Stimulated activated CD8-positive, alpha-beta memory T cell treated with anti-CD3 and anti-CD28 coated beads, Interleukin-2, amount 100 ng/mL, for 1 hour (primary cell): Measurements from ENCODE around the gene MYBPH.

ENCODE experiments used
- DNase-seq, 2 donors: peaks; one replicate each; pipeline ENCODE4 v3.0.0-alpha.2; 2020; ENCODE audit warnings: low read depth in 2 of 2

MYBPH gene

GRCh38 chr1:203178821-203179666, 3.4 kb upstream of the MYBPH start:
- DNase-seq = no peak

DNA sequence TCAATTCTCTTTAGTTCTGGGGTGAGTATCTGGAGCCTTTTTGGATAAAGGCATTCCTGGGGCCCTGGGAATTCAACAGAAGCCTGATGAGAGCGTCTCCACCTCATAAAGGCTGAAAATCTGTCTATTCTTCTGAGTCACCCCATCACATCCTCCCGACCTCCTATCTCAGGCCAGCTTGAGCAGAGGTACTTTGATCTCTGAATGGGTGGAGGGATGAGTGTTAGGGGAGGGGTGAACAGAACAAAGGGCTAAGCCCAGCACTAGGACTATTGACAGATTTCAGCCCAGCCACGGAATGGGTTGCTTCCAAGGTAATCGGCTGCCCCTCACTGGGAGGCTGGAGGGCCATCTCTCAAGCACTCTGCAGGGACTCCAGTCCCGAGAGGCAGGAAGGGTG, 2.5 kb upstream of the MYBPH start:
- DNase-seq = no peak

DNA sequence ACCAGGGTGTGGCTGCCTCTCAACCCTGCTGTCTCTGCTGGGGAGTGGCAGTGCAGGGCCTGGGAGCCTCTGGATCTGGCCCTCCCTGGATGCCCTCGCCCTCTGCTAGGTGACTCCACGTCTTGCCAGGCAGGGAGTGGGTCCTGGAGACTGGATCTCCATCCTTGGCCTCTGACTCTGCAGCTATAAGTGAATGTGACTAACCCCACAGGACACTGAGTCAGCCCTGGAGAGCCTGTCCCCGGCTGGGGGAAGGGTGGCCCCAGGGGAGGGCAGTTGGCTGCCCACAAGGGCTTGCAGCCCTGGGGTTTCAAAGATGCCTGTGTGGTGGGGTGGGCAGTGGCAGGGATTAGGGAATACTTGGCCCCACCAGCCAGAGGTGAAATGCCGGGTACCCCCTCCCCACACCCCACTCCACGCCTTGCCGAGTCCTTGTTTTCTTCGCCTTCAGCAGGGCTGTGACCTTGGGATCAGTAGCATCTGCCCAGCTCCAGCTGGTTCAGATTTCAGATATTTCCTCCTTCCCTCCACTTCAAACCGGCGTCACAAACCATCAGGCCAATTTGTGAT, 1.9 kb upstream of the MYBPH start:
- DNase-seq = no peak

DNA sequence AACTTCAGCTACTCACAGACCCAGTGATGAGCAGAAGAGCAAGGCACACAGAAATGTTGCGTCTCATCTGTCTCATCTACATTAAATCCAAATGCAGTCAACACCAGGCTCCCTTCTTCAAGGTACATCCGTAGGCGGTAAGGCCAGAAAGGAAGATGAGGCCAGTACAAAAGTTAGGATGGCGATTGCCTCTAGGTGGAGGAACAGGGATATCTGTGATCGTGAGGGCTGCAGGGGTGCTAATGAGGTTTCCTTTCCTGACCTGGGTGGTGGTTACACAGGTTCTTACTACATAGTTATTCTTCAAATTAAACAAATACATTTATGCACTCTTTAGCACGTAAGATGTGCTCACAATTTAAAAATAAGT, 1.4 kb upstream of the MYBPH start:
- DNase-seq = no peak

DNA sequence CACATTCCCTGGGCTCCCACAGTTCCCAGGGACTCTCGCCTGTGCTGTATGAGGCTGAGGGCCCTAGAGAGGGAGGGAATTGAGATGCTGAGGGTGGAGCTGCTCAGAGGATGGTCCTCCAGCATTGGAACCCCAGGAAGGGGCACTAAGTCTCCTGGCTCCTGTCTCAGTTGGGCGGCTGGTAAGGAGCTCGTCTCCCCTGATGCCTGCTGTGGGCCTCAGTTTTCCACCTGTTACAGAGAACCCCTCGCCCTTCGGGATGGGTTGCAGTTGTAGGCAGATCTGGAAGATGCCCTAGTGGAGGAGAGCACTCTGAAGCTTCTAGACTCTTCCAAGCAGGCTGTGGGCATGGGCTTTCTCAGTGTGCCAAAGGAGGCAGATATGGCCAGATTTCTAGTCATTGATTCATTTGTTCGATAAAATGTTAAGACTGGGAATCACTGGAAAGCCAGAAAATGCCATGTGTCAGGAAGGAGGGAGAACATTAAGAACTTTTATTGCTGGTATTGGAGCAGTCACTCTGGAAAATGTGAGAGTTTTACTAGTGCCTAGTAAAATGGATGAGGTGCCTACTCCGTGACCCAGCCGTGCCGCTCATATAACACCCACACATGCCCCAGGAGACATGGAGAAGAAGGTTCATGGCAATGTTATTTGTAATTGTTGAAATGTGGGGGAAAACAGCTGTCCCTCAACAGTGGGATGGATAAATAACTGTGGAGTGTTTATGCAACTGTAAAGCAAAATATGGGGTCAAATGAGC, 828 bp upstream of the MYBPH start:
- no peak for DNase-seq

GRCh38 chr1:203175827-203176241, 208 bp upstream of the MYBPH start:
- no peak for DNase-seq

DNA sequence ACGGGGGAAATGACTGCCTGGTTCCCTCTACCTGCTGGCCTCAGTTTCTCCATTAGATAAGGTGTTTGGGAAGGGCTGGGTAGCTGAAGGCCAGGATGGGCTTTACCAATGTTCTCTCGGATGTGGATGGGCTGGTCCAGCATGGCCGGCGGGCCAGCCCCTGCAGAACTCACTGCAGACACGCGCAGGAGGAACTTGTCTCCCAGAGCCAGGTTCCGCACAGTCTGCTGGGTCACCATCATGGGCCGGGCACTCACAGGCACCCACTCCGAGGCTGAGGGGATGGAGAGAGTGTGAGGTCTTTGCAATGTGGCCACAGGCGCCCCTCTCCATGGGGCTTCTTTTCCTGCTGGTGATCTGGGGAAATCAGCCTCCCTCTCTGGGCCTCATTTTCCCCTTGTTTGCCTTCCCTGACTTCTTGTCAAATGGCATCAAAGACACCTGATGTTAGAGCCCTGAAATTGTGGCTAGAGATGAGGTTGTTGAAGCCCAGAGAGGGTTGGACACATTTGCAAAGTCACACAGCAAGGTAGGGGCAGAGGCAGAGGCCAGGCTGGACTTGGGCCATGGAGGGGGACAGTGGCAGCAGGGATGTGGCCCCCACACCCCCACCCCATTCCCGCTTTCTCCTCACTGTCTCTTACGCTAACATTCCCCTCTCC, 1.2 kb downstream of the MYBPH start:
- DNase-seq = no peak

- DNase-seq = no peak
Measured at GRCh38 chr1:203173566-203173965, 2.1 kb downstream of the MYBPH start.

GRCh38 chr1:203173011-203173555, 2.5 kb downstream of the MYBPH start:
- no peak for DNase-seq

GRCh38 chr1:203172184-203173010, 3.2 kb downstream of the MYBPH start:
- DNase-seq = peak in 1 of 2 donors; percentile 2

DNA sequence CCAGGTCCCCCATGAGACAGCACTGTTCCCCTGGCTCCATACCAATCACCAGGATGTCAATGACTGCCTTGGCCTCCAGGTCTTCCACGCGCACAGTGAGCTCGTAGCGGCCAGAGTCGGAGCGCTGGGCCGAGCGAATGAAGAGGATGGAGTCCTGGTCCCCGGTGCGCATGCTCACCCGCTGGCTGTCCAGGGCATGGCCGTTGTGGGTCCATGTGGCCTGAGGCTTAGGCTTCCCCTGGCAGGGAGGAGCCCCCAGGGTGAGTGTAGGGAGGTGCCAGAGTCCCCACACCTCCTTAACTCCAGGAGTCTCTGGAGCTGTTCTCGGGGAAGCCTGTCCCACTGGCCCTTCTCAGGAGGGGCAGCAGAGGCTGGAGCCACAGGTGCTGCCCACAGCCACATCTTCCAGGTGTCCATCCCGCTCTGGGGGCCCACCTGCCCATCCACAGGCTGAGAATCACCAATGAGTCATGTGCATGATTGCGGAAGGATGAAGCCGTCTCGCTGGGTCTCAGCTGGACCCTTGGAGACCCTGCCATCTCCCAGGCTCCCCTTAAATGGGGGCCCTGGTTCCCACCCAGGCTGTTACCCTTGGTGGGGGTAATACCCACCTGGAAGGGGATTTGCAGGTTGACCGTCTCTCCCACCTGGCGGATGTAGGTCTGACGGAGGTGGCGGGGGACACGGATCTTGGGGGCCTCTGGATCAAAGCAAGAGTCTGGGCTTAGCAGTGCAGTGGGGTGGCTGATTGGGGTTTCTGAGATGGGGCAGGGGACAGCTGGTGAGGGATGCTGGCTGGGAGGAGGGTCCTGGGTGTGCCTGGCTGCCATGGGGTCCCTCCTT, 4.1 kb downstream of the MYBPH start:
- DNase-seq = no peak

DNA sequence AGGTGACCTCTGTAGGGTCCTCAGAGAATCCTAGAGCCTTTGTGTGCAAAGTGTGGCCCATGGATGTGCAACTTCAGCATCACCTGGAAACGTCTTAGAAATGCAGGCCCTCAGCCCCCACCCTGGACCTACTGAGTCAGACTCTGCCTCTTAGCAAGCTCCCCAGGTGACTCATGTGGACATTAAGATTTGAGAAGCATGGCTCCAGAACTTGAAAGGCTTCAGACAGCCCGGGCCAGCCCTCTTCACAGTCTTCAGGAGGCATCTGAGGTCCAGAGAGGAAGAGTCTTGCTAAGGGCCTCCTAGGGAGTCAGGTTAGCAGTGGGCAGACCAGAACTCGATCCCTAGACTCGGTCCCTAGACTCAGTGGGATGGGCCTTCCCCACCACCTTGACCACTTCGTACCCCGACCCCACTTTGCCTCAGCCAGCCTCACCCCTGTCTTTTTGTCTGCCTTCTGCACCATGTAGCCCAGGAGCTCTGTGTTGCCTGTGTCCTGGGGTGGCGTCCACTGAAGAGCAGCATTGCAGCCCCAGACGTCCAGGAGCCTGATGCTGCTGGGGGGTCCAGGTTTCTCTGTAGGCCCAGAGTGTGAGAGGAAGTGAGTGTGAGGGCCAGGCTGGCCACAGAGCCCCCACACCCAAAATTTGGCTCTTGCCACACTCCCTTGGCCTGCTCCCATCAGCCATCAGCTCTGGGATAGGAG, 4.8 kb downstream of the MYBPH start:
- no peak for DNase-seq

DNA sequence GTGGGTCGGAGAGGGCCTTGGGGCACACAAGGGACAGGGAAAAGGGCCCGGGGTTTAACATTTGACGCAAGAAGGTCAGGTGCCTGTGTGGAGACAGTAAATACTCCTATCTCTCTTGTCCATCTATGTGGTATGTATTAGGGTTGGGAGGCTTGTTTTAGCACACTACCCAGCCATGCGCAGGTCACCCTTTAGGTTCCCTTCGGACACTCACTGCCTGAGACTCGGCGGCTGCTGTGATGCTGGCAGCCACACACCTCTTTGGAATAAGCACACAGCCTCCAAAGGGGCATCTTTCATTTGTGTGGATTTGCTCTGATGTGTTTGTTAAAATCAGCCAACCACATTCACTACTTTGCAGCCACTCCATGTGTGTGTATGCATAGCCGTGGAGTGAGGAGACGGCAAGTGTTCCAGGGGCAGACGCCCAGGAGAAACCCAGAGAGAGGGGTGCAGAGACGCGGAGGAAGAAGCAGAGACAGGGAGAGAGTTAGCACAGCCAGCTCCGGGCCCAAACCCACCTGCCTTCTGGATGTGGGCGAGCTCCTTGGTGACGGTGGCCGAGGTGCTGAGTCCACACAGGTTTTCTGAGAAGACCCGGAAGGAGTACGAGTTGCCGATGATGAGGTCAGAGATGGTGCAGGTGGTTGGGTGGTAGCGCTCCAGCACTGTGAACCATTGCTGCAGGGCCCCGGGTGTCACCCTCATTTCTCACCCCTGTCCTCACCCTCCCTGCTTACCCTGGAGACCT, 5.7 kb downstream of the MYBPH start:
- DNase-seq = no peak

GRCh38 chr1:203168991-203169390, 6.6 kb downstream of the MYBPH start:
- no peak for DNase-seq

DNA sequence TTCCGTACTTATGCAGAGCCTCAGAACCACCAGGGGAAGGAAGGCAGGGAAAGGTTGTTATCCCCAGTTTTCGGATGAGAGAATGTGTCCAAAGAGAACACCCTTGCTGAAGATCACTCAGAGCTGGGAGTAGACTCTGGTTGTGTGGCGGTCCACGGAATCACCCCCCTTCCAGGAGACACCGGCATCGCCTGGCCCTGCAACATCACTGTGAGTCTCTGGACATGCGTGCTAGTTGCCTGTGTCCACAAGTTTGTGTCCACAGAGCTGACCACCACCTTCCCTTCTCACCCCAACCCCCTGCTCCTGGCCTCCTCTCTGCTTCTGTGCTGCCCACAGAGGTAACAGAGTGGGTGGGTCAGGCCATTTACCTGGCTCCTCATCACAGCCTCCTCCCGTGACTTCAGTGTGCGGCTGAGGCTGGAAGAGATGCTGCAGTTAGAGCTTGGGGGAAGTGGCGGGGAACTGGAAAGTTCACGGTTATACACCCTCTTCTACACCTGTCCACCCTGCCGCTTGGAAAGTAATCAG, 7.3 kb downstream of the MYBPH start:
- no peak for DNase-seq

- no peak for DNase-seq
Measured at GRCh38 chr1:203167913-203168200, 7.8 kb downstream of the MYBPH start.

DNA sequence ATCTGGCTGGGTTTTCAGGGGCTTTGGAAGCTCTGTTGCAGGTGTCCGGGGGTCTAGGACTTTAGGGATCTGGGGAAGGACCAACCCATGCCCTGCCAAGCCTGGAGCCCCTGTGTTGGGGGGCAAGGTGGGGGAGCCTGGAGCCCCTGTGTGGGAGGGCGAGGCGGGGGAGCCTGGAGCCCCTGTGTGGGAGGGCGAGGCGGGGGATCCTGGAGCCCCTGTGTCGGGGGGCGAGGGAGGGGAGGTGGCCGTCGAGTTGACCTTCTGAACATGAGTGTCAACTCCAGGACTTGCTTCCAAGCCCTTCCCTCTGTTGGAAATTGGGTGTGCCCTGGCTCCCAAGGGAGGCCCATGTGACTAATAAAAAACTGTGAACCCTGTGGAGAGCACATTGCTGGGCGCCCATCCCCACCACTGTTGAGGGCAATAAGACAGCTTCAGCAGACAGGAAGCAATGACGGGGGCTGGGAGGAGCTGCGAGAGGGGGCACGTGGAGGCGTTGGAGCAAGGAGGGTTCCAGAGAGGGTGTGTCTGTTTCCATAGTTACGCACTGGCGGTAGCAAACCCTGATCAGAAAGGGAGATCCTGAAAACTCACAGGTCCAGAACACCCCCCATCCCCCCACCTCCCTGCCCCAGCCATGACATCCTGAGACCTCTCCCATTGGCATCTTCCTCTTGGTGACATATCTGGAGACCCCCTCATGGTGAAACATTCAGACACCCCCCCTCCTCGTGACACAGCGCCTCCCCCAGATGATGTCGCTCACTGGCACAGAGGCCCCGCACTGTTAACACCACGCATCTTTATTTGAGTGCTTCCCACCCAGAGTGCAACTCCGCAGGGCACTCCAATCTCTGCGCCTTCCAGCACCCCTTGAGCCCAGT, 8.4 kb downstream of the MYBPH start:
- DNase-seq = no peak
